ENCODE results near the gene HMGCS2.

DNA sequence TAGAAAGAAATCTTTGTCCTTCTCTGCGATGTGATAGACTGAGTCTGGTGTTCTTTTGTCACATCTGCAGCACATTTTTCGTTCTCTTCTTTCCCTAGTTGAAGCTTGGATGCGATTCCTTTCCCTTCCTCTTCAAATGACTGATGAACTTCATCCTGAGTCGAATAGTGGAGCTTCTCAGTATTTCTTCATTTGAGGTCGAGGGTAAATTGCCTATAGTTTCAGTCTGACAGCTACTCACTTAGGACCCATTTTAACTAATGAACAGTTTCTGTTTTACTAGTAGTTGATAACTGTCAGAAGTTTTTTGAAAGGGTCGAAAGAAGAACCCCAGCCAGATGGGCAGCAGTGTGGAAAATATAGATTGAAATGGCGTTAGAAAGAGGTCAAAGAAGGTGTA lies 47.2 kb upstream of the HMGCS2 start:
- TF ChIP-seq ZNF274 (IDR thresholded peaks at IDR 0.05; ENCODE audit: low read depth, low read length) (no peak), YY1 (IDR thresholded peaks at IDR 0.05; ENCODE audit: insufficient read depth, insufficient read length) (no peak), SUZ12 (IDR thresholded peaks at IDR 0.05; ENCODE audit: extremely low read depth, insufficient read depth, insufficient read length) (no peak)
